IMR-90 (cell line): Measurements from ENCODE around the gene AQP7. TPM values are rescaled to one million over a fixed set of nuclear protein-coding genes. Genes with fewer than 3 reads are reported as not detected.

Experiments used
- ATAC-seq: fragments of 200-7000 bp; cut with Tn5 transposase; 2 replicates; pipeline ENCODE4 v1.9.1; 2020; ENCODE audit warnings: low read depth, mild to moderate bottlenecking, moderate library complexity
- BruUV-seq: library from RNA; stranded (reverse); fragments of 400-500 nt; replicated peaks from 2 replicates; lab custom pipeline; 2021; lab: Mats Ljungman, UMichigan
- CTCF ChIA-PET: fragments of 300-600 bp; formaldehyde crosslinking; extraction: SDS; loops from one replicate; lab custom pipeline; 2021; ENCODE audit warnings: antibody characterized with exemption; lab: Yijun Ruan, JAX
- POLR2A ChIA-PET: fragments of 300-600 bp; sonication (Branson Sonifier 250); formaldehyde crosslinking; loops from one replicate; lab custom pipeline; 2022; ENCODE audit warnings: antibody characterized with exemption; ENCODE audit not compliant: unreplicated experiment; lab: Charles Lee
- DNase-seq: peaks from one replicate; pipeline ENCODE4 v3.0.0; 2013
- H2AFZ ChIP-seq: replicated peaks from 2 replicates; pipeline ENCODE3; 2013; ENCODE audit warnings: low read length, mild to moderate bottlenecking; ENCODE audit not compliant: poor library complexity
- H2AK5ac ChIP-seq: 2 replicates; pipeline ENCODE4 v1.6.1; 2013; ENCODE audit warnings: low read depth, low read length, inconsistent platforms
- H2AK9ac ChIP-seq: replicated peaks from 2 replicates; pipeline ENCODE3; 2013; ENCODE audit warnings: mild to moderate bottlenecking, low read depth, low read length, moderate library complexity; ENCODE audit not compliant: poor library complexity
- H2BK120ac ChIP-seq: 2 replicates; pipeline ENCODE4 v1.6.1; 2013; ENCODE audit warnings: low read depth, low read length, inconsistent platforms
- H2BK15ac ChIP-seq: 3 replicates; pipeline ENCODE4 v1.6.1; 2013; ENCODE audit warnings: low read depth, low read length, inconsistent platforms
- H2BK20ac ChIP-seq: 2 replicates; pipeline ENCODE4 v1.6.1; 2013; ENCODE audit warnings: low read depth, mild to moderate bottlenecking, inconsistent platforms, low read length, moderate library complexity
- H2BK5ac ChIP-seq: 2 replicates; pipeline ENCODE4 v1.6.1; 2013; ENCODE audit warnings: mild to moderate bottlenecking, low read depth, low read length, inconsistent platforms; ENCODE audit not compliant: poor library complexity, severe bottlenecking
- H3K14ac ChIP-seq: replicated peaks from 2 replicates; pipeline ENCODE4 v1.6.1; 2013; ENCODE audit warnings: low read depth, low read length, inconsistent platforms
- H3K18ac ChIP-seq: 2 replicates; pipeline ENCODE4 v1.6.1; 2013; ENCODE audit warnings: low read depth, low read length, control low read depth
- H3K23ac ChIP-seq: 2 replicates; pipeline ENCODE4 v1.6.1; 2013; ENCODE audit warnings: low read depth, low read length, inconsistent platforms
- H3K27ac ChIP-seq: 2 replicates; pipeline ENCODE4 v1.5.1; 2013; ENCODE audit warnings: mild to moderate bottlenecking, control low read depth, low read length; ENCODE audit not compliant: insufficient read depth
- H3K27me3 ChIP-seq: 2 replicates; pipeline ENCODE4 v1.6.1; 2013; ENCODE audit warnings: low read length; ENCODE audit not compliant: control insufficient read depth, insufficient read depth
- H3K36me3 ChIP-seq: 2 replicates; pipeline ENCODE4 v1.6.1; 2013; ENCODE audit warnings: low read length, mixed read lengths; ENCODE audit not compliant: control insufficient read depth, insufficient read depth
- H3K4ac ChIP-seq: 2 replicates; pipeline ENCODE4 v1.6.1; 2013; ENCODE audit warnings: low read depth, low read length, inconsistent platforms
- H3K4me1 ChIP-seq: 2 replicates; pipeline ENCODE4 v1.6.1; 2013; ENCODE audit warnings: low read length, mixed read lengths; ENCODE audit not compliant: control insufficient read depth, insufficient read depth
- H3K4me2 ChIP-seq: 2 replicates; pipeline ENCODE4 v1.6.1; 2013; ENCODE audit warnings: low read depth, mild to moderate bottlenecking, control low read depth, low read length, moderate library complexity
- H3K4me3 ChIP-seq: 2 replicates; pipeline ENCODE4 v1.5.1; 2013; ENCODE audit warnings: low read depth, mild to moderate bottlenecking, control low read depth, low read length, moderate library complexity; ENCODE audit not compliant: insufficient read depth
- H3K56ac ChIP-seq: 2 replicates; pipeline ENCODE4 v1.6.1; 2013; ENCODE audit warnings: low read length, inconsistent platforms; ENCODE audit not compliant: insufficient read depth; ENCODE audit errors: extremely low read depth
- H3K79me1 ChIP-seq, 2 experiments: 2 replicates each; pipeline ENCODE4 v1.6.1; 2013; ENCODE audit warnings: low read length in 2 of 2, inconsistent platforms in 1 of 2, low read depth in 1 of 2
- H3K9ac ChIP-seq: 2 replicates; pipeline ENCODE4 v1.6.1; 2013; ENCODE audit warnings: low read depth, low read length, control low read depth
- H3K9me1 ChIP-seq: 2 replicates; pipeline ENCODE4 v1.6.1; 2013; ENCODE audit warnings: low read length, inconsistent platforms; ENCODE audit not compliant: insufficient read depth
- H3K9me3 ChIP-seq: 2 replicates; pipeline ENCODE4 v1.6.1; 2013; ENCODE audit warnings: low read length; ENCODE audit not compliant: control insufficient read depth, insufficient read depth
- H4K20me1 ChIP-seq: 2 replicates; pipeline ENCODE4 v1.6.1; 2013; ENCODE audit warnings: low read length, inconsistent platforms; ENCODE audit not compliant: insufficient read depth
- H4K5ac ChIP-seq: 2 replicates; pipeline ENCODE4 v1.6.1; 2013; ENCODE audit warnings: mild to moderate bottlenecking, low read depth, low read length, control low read depth
- H4K8ac ChIP-seq, 2 experiments: 2 replicates each; pipeline ENCODE4 v1.6.1; 2013; ENCODE audit warnings: low read depth in 2 of 2, low read length in 2 of 2, control low read depth in 1 of 2, inconsistent platforms in 1 of 2
- H4K91ac ChIP-seq: 2 replicates; pipeline ENCODE4 v1.6.1; 2013; ENCODE audit warnings: low read depth, low read length, inconsistent platforms; ENCODE audit not compliant: insufficient read depth
- FOS ChIP-seq: fragments of 150-350 bp; IDR thresholded peaks from 2 replicates; pipeline ENCODE4 v1.6.1; 2016; ENCODE audit warnings: low read depth, low read length
- MAFK ChIP-seq: IDR thresholded peaks from 2 replicates; pipeline ENCODE4 v1.6.1; 2012; ENCODE audit warnings: low read depth, low read length, improper control_type of control experiment
- MXI1 ChIP-seq: IDR thresholded peaks from 2 replicates; pipeline ENCODE4 v1.6.1; 2012; ENCODE audit warnings: low read depth, mild to moderate bottlenecking, low read length, moderate library complexity, borderline replicate concordance
- NFE2L2 ChIP-seq: fragments of 150-350 bp; IDR thresholded peaks from 2 replicates; pipeline ENCODE4 v1.6.1; 2016; ENCODE audit warnings: low read depth, mild to moderate bottlenecking, low read length
- POLR2A ChIP-seq: IDR thresholded peaks from 2 replicates; pipeline ENCODE4 v1.6.1; 2012; ENCODE audit warnings: mild to moderate bottlenecking, low read depth, low read length
- RCOR1 ChIP-seq: IDR thresholded peaks from 2 replicates; pipeline ENCODE4 v1.6.1; 2012; ENCODE audit warnings: mild to moderate bottlenecking, low read length, improper control_type of control experiment; ENCODE audit not compliant: insufficient replicate concordance
- RFX5 ChIP-seq: IDR thresholded peaks from 2 replicates; pipeline ENCODE4 v1.8.0; 2012; ENCODE audit warnings: low read depth, mild to moderate bottlenecking, low read length, moderate library complexity
- WGBS, 2 experiments: methylation state at CpG; one replicate each; pipeline versions ENCODE4 v1.1.5 to v1.1.7; 2013; ENCODE audit warnings: missing lambda C conversion rate in 2 of 2; ENCODE audit not compliant: insufficient read length in 1 of 2; ENCODE audit errors: extremely low coverage in 2 of 2; 5-methylcytosine and 5-hydroxymethylcytosine counted together
- dilution Hi-C: fragments of 300-500 bp; cut with HindIII; formaldehyde crosslinking; loops from one replicate; pipeline ENCODE4 v1.14.3; 2018; ENCODE audit warnings: low sequenced_read_pairs; ENCODE audit not compliant: unreplicated experiment
- in situ Hi-C: fragments of 300-500 bp; cut with MboI; formaldehyde crosslinking; loops from 3 replicates; pipeline ENCODE4 v1.14.3; 2019; ENCODE audit warnings: low sequenced_read_pairs, inconsistent platforms, mixed read lengths
- intact Hi-C: fragments of 100-400 bp; cut with micrococcal nuclease; formaldehyde crosslinking; loops from 2 replicates; pipeline ENCODE4 v1.10.0; 2022
- polyA plus RNA-seq, 3 experiments: library from polyadenylated mRNA; depleted of rRNA; stranded (reverse); fragments of >200 nt; gene quantifications; 2 replicates each; pipeline ENCODE4 v1.2.3, GENCODE V29; 2012; ENCODE audit warnings: low replicate concordance in 1 of 3
- total RNA-seq: library from RNA; depleted of rRNA; stranded (reverse); fragments of >200 nt; gene quantifications from 2 replicates; pipeline ENCODE4 v1.2.3, GENCODE V29; 2012
- TF ChIP-seq, protein P1 (sequence below): fragments of 150-350 bp; IDR thresholded peaks from 2 replicates; pipeline ENCODE4 v1.6.1; 2016; ENCODE audit warnings: low read depth, mild to moderate bottlenecking, low read length, moderate library complexity, borderline replicate concordance

The AQP7 gene
- total and polyA plus RNA-seq, 2 of the 4 experiments (the other 2 are of a cell fraction), result 0.07 TPM; not detected in 1

DNA sequence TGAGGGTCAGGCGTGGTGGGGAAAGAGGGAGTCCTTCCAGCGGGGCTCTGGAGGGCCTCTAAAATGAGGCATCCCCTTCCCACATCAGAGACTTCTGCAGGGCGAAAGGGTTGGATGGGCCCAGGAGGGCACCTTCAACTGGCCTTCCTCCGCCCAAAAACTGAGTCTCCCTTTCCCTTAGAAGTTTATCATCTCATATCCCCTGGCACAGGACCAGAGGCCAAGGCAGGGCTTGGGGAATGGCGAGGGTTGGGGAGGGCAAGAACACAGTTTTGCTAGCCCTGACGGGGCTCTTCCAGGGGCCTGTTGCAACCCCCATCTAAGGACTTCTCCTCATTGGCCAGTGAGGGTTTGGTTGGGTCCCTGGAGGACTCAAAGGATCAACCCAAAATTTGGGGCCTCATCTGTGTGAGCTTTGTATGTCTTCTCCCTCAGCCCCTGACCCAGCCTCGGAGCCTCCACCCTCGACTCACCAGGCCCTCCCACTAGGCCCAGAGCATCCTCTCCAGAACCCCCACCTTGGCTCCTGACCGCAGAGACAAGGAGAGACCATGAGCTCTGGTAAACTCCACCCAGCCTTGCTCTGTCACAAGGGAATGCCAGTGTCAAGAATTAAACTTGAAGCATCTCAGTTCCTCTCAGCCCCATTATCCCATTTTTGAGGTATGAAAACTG is 24.1 kb downstream of the AQP7 start:
- no peak overlapping the region for H4K8ac ChIP-seq
- H3K9me3 ChIP-seq, result no peaks in the 10 kb centered on the region
- no peak overlapping the region for H2AK9ac ChIP-seq
- H3K4me2 ChIP-seq, result no peak overlapping the region
- no peak overlapping the region for H3K14ac ChIP-seq
- ChIA-PET CTCF (no interaction called here), POLR2A (no interaction called here)
- no peak overlapping the region for H2BK20ac ChIP-seq
- H3K4ac ChIP-seq, result no peak overlapping the region
- no peak overlapping the region for H3K4me3 ChIP-seq
- H3K9ac ChIP-seq, result no peak overlapping the region
- no TSS peak for BruUV-seq
- H4K20me1 ChIP-seq, result no peaks in the 10 kb centered on the region
- H2BK15ac ChIP-seq, result no peak overlapping the region
- ATAC-seq (no peak), DNase-seq (no peak)
- intact Hi-C loops (no loop called here), in situ Hi-C loops (no loop called here), dilution Hi-C loops (no loop called here)
- H3K9me1 ChIP-seq, result no peaks in the 10 kb centered on the region
- no peak overlapping the region for H2AFZ ChIP-seq
- no peak overlapping the region for H2AK5ac ChIP-seq
- H3K56ac ChIP-seq, result no peak overlapping the region
- no peak overlapping the region for H4K91ac ChIP-seq
- TF ChIP-seq POLR2A (no peak), RFX5 (no peak), MXI1 (no peak), FOS (no peak), RCOR1 (no peak), NFE2L2 (no peak), MAFK (no peak)
- TF ChIP-seq, protein P1, sequence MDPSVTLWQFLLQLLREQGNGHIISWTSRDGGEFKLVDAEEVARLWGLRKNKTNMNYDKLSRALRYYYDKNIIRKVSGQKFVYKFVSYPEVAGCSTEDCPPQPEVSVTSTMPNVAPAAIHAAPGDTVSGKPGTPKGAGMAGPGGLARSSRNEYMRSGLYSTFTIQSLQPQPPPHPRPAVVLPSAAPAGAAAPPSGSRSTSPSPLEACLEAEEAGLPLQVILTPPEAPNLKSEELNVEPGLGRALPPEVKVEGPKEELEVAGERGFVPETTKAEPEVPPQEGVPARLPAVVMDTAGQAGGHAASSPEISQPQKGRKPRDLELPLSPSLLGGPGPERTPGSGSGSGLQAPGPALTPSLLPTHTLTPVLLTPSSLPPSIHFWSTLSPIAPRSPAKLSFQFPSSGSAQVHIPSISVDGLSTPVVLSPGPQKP, result no peak
- no peak overlapping the region for H3K23ac ChIP-seq
- H2BK120ac ChIP-seq, result no peak overlapping the region
- no peak overlapping the region for H3K27ac ChIP-seq
- no peaks in the 10 kb centered on the region for H3K36me3 ChIP-seq
- H4K5ac ChIP-seq, result no peak overlapping the region
- no peaks in the 10 kb centered on the region for H3K27me3 ChIP-seq
- no peak overlapping the region for H3K18ac ChIP-seq
- 0 out of 2 replicates have a peak, but pooled peaks cover 2% of the 10 kb centered on the region for H3K4me1 ChIP-seq
- no peaks in the 10 kb centered on the region for H3K79me1 ChIP-seq
- no CpG with 5 or more reads among the region's 9 CpGs for WGBS, 2 experiments
- no peak overlapping the region for H2BK5ac ChIP-seq
